C1 segment of cervical spinal cord (tissue), 14 donors: ENCODE measurements around the gene SLC9A5.

Experiments
- DNase-seq, 14 donors: peaks; one replicate each; lab custom pipeline; 2025; lab: John Stamatoyannopoulos, UW

The SLC9A5 gene

DNA sequence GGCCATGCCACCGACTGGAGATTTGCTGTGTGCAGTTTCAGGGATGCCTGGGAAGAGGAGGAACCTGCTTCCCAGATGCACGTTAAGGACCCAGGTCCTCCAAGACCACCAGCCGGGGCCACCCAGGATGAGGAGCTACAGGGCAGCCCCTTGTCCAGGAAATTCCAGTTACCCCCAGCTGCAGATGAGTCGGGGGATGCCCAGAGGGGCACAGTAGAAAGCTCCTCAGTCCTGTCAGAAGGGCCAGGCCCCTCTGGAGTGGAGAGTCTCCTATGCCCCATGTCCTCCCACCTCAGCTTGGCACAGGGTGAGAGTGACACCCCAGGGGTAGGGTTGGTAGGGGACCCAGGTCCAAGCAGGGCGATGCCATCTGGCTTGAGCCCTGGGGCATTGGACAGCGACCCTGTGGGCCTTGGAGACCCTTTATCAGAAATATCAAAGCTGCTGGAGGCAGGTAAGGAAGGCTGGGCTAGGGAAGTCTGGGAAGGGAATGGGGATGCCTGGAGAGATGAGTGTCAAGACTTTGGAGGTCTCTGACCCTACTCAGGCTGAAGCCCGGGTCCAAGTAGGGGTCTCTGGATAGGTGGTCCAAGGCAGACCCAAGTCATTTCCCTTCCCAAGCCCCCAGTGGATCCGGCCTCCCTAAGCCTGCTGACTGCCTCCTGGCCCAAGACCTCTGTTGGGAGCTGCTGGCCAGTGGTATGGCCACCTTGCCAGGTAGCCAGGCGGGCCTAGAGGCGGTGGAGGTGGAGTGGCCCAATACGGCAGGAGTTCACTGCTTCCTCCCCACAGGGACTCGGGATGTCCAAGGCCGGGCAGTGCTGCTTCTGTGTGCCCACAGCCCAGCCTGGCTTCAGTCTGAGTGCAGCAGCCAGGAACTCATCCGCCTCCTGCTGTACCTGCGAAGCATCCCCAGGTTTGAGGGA lies 31.6 kb downstream of the SLC9A5 start:
- DNase-seq, result no peak

GRCh38 chr16:67281536-67282446 lies 33.0 kb downstream of the SLC9A5 start:
- no peak for DNase-seq

DNA sequence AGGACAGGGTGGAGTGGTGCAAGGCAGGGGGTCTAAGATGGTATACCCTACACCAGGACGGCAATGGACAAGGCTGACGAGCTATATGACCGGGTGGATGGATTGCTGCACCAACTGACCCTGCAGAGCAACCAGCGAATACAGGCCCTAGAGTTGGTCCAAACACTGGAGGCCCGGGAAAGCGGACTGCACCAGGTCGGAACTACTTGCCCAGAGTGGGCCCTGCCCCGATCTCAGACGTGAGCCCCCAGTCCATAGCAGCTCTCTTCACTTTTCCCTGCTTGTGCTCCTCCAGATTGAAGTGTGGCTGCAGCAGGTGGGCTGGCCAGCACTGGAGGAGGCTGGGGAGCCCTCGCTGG lies 33.6 kb downstream of the SLC9A5 start:
- DNase-seq, result no peak

DNA sequence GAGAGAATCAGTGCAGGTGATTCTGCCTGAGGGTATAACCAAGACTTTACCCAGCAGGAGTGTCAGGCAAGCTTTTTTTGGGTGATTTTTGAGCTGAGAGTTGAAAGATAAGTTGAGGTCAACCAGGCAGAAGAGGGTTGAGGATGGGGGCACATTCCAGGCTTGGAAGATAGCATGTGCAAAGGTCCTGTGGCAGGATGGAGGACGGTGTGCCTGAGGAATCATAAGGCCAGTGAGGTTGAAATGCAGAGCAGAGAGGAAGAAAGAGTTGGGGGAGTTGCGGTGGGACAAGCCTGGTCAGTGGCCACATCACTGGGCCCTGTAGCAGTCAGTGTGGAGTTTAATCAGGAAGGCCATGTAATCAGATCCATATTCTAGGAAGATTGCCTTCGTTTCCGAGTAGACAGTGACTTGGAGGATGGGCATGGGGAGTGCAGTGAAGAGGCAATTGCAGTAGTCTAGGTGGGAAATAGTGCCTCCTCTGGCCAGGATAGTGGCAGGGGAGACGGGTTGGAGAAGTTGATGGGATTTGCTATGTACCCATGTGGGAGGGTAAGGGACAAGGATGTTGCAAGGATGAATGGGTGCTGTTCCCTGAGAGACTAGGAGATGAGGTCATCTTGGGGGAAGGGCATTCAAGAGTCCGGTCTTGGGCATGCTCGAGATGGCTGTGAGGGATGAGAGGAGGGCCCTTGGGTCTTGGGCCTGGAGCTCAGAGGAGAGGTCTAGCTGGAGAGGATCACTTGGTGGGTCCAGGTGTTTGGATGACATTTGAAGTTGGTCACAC lies 34.5 kb downstream of the SLC9A5 start:
- no peak for DNase-seq

DNA sequence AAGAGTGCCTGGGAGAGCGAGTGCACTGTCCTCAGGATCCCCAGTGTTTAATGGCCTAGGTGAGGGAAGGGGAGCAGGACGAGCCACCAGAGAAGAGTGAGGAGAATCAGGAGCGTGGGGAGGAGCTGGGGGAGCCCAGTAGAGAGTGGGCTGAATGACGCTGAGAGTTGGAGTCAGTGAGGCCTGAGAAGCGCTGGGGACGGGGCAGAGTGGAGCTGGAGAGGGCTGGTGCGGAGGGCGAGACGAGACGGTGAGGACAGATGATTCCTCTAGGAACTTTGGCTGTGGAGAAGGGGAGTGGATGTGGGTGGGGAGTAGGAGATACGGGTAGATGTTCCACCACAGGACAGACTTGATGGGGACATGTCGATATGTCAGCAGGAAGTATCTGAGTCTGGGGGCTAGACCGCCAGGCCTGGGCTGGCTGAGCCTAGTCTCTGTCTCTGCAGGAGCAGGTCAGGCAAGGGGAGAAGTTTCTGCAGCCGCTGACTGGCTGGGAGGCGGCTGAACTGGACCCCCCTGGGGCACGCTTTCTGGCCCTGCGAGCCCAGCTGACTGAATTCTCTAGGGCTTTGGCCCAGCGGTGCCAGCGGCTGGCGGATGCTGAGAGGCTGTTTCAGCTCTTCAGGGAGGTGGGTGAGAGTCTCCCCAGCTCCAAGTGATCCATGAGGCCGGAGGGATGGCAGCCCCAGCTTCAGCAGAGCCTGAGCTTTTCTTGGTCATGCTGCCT lies 35.2 kb downstream of the SLC9A5 start:
- no peak for DNase-seq

DNA sequence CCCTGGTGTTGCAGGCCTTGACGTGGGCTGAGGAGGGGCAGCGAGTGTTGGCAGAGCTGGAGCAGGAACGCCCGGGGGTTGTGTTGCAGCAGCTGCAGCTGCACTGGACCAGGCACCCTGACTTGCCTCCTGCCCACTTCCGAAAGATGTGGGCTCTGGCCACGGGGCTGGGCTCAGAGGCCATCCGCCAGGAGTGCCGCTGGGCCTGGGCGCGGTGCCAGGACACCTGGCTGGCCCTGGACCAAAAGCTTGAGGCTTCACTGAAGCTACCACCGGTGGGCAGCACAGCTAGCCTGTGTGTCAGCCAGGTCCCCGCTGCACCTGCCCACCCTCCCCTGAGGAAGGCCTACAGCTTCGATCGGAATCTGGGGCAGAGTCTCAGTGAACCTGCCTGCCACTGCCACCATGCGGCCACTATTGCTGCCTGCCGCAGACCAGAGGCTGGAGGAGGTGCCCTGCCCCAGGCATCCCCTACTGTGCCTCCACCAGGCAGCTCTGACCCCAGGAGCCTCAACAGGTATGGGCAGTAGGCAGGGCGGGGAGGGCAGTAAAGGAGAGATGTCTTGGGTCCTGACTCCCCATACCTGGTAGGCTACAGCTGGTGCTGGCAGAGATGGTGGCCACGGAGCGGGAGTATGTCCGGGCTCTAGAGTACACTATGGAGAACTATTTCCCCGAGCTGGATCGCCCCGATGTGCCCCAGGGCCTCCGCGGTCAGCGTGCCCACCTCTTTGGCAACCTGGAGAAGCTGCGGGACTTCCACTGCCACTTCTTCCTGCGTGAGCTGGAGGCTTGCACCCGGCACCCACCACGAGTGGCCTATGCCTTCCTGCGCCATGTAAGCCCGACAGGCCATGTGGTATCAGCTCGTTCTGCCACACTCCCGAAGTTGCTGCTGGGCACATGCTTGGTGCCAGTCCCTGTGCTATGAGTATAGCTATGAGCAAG lies 36.2 kb downstream of the SLC9A5 start:
- peak in 3 of 14 donors; percentile 6 to 48 (median 20) for DNase-seq

- no peak for DNase-seq
Observed at GRCh38 chr16:67286441-67287235, 37.9 kb downstream of the SLC9A5 start.

DNA sequence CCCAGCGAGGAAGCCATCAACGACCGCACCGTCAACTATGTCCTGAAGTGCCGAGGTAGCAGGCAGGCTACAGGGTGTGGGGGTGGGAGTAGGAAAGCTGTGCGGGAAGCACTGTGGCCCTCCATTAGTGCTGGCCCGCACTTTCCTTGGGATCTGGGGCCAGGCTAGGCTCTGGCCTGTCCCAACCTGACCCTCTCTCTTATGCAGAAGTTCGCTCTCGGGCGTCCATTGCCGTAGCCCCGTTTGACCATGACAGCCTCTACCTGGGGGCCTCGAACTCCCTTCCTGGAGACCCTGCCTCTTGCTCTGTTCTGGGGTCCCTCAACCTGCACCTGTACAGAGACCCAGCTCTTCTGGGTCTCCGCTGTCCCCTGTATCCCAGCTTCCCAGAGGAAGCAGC lies 39.2 kb downstream of the SLC9A5 start:
- DNase-seq, result no peak

DNA sequence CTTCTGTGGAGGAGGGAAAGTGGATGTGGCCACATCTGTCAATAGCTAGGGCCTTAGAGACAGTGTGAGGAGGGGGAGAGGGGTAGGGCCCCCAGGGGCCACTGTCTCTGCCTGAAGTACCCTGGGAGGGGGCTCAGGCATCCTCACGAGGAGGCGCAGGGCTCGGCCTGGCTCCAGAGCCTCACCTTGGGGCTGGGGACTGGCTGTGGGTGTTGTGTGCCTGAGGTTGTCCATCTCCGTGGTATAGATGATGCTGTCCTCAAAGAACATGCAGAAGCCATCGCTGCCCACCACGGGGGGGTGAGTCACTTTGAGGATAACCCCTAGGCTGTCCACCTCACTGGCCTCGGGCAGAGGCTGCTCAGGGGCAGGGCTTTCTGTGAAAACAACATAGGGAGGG lies 42.7 kb downstream of the SLC9A5 start:
- no peak for DNase-seq

- DNase-seq, result no peak
Observed at GRCh38 chr16:67294171-67294757, 45.5 kb downstream of the SLC9A5 start.

DNA sequence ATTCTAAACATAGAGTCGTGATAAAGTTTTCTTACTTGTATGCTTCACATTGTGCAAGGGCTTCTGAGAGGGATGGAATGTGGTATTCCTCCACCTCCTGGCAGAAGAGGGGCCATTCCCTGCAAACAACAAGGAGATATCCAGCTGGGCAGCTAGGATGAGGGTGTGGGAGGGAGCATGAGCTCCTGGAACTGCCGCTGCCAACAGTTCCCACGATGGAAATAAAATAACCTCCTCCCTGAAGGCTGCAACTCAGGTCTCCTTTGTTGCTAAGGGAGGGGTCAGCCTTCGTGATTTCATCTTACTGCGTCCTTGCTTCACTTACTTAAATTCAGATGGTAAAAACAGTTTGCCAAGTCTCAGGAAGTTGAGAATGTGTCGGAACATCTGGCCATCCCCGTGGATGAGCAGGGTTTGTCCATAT lies 46.2 kb downstream of the SLC9A5 start:
- DNase-seq, result no peak

- DNase-seq, result no peak
Observed at GRCh38 chr16:67296420-67296819, 47.6 kb downstream of the SLC9A5 start.

DNA sequence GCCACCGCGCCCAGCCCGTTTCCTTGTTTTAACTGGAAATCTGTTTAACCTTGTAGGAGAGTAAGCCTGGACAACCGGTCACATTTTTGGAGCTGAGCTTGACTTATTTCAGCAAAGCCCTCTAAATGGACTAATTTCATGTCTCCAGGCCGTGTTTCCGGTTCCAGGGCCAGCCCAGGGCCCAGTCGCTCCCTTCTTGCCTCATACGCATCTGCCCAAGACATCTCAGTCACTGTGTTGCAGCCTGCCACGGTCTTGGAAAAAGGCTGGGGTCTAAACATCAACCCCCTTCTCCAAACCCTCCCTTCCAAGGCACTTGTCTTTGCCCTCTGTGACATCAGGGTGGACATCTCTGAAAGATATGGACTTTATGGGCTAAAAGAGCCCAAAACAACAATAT lies 49.5 kb downstream of the SLC9A5 start:
- no peak for DNase-seq

GRCh38 chr16:67299269-67299668 lies 50.5 kb downstream of the SLC9A5 start:
- no peak for DNase-seq

DNA sequence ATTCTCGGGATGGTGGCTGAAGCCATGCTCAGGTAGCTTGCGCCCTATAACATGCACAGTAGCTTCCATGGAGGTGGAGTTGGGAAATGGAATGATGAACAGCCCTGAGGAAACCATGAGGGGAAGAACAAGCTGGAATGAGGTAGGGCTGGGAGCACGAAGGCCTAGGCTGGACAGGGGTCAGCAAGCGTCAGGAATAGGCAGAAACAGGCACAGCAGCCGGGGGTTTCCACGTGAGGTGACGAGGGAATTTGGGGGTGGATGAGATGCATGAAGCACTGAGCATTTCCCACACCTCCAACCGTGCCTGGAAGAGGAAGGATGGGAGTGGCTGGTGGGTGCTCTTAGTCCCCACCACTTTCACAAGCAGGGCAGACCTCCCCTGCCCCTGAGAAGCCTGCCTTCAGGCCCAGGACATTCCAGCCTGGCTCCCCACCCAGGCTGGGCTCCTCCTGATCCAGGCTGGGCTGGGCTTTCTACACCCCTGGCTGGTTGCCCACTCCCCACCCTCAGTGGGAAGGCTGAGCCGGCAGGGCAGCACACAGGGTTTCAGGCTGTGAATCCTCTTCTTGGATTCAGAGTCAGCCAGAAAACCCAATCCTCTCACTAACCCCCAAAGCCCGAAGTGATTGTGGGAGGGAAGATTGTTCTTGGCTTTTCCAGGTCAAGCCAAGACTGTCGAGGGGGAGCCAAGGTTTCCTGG lies 52.5 kb downstream of the SLC9A5 start:
- DNase-seq, result no peak

DNA sequence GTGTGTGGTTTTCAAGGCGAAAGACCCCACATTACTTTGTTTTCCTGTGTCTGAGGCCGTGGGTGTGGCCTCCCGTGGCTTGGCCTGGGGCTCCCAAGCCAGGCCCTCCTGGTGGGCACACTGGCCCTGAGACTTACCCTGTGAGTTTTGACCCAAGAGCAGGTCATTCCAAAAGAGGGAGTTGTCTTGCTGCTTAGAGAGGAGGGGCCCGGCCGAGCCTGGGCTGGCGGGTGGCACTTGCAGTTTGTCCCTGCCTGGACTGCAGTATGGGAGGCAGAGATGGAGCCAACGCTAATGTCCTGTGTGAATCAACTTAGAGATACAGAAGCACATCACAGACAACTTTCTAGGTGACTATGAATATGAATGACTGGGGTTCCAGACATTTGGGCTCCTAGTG lies 53.3 kb downstream of the SLC9A5 start:
- DNase-seq, result no peak

DNA sequence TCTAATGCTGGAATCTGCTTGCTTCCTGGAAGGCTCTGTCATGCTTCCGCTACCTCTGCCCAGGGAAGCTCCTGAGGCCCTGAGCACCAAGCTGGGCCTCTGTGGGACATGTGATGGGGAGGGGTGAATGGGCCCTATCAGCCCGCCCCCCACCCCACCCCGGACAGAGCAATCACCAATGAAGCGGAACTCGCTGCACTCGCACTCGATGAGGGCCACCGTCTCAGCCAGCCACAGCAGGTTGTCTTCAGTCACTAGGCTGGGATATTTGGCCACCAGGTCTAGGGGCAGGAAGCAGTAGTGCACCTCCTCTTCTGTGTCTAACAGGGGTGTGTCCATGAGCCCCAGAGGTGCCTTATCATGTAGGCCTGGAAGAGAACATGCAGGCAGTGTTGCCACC lies 54.2 kb downstream of the SLC9A5 start:
- DNase-seq, result no peak

DNA sequence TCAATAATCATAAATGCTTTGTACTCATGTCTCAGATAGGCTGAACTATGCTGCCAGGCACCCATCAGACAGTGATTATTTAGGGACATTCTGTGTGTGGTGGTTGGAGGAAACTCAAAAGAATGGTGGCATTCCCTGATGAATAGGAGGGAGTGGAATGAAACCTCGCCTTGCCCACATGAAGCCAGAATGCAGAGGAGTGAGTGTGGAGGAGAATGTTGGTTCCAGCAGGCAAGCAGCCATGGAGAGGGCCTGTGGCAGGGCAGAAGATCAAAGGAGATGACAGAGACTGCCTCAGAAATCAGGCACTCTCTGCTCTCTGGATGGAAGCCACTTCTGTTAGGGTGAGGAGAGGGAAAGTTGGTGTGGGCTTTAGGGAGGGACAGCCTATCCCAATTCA lies 55.2 kb downstream of the SLC9A5 start:
- DNase-seq, result no peak
